Nucleus accumbens (tissue), 56 donors: ENCODE results near the gene RHBDD3.

ENCODE experiments used
- DNase-seq, 56 donors: peaks; one replicate each; lab custom pipeline; 2025; lab: John Stamatoyannopoulos, UW

Gene RHBDD3

DNA sequence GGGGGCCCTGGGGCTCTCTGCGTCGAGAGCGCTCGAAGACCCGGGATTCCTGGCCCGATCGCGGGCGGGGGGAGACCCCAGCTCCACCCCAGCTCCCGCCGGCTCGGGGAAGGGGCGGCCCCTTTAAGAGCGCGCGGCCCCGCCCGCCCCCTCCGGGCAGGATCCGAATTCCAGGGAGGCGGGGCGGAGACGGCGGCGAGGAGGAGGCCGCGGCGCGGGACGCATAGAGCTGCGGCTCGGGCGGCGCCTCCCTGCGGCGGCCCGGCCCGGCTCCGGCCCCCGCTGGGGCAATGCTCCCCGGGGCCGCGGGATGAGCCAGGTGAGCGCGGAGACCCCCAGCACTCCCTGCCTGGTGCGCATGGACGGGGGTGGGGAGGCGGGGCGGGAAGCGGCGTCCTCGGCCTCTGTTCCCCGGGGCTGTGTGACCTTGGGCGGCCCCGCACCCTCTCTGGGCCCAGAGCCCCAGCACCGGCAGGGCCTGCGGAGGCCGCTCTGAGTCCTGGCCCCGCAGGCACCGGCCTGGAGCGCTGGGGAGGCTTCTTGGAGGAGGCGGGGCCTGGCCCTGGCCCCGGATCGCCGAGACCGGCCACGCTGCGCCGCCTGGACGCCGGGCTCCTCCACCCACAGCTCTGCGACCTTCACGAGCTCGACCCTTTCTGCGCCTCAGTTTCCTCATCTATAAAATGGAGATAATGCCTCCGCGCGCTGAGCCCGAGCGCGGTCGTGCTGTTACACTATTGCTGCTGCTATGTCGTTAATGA is 39.2 kb upstream of the RHBDD3 start:
- DNase-seq = peak in 44 of 56 donors; percentile 23 to 83 (median 52)

GRCh38 chr22:29306175-29306834 is 38.5 kb upstream of the RHBDD3 start, which contains the start of gene GAS2L1:
GAS2L1 (plus strand) TSS chr22:29306650; CDS start chr22:29308106, 1,456 bp downstream.
- DNase-seq = peak in 46 of 56 donors; percentile 30 to 83 (median 58)

GRCh38 chr22:29305836-29306174 is 38.0 kb upstream of the RHBDD3 start:
- DNase-seq = no peak

DNA sequence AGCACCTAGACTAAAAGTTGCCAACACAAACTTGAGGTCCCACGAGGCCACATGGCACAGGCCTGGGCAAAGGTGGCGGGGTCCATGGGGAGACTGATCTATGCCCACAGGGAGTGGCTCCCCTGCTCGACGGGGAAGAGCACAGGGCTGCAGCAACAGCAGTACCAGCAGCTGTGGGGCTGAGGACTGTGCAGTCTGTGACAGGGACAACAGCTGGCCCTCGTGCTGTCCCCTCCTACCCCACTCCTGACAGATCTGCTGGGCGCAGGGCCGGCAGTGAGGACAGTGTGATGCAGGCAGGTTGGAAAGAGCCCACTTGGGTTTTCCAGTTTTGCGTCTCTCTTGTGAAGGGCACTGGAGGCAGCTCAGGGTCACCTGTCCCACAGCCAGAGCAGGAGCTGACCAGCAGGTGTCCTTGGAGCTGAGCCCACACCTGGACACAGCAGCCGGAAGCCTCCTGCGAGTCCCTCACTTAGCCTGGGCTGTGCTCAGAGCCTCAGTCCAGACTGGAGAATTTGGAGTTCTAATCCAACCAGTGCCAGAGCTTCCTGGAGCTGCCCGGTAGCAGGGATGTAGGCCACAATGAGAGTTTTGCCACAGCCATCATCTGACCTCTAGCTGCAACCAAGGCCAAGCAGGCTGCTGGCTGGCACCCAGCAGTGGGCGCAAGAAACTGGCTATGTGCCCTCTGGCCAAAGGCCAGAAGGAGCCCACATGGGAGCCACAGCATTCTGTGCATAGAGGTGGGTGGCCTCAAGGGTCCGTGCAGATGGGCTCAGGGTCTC is 35.1 kb upstream of the RHBDD3 start:
- peak in 8 of 56 donors; percentile 28 to 61 (median 44) for DNase-seq

GRCh38 chr22:29302402-29302680 is 34.6 kb upstream of the RHBDD3 start:
- DNase-seq = peak in 7 of 56 donors; percentile 30 to 45 (median 34)

- no peak for DNase-seq
Observed at GRCh38 chr22:29301716-29302401, 34.1 kb upstream of the RHBDD3 start.

DNA sequence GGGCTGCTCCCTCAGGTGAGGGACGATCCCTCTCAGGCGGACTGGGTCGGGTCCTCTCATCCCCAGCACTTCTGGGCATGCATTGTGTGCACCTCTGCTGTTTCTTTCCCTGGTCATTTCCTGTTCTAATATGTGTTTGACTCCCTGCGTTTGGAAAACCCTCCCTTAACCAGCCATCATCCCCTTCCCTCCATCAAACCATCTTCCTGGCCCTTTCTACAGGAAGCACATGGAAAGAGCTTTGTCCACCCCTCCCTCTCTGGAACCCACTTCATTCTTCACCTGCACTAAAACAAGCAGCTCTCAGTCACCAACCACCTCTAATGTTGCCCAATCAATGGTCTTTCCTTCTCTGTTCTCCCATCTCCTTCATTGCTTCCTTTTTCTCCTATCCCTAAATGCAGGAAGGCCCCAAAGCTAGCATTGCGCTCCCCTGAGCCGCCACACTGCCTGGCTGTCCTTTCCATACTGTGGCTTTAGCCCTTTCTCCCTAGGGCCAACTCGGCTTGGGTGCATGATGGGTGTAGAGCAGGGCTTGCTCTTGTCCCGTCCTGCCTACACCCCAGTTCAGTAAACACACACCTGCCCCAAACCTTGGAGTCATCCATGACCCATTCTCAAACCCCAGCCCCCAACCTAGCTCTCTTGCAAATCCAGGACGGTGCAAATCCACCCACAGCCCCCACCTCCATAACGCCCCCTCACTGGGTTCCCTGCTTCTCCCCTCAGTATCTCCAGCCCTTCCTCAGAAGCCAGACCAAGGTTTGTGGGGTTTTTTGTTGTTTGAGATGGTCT is 33.2 kb upstream of the RHBDD3 start:
- DNase-seq = no peak

DNA sequence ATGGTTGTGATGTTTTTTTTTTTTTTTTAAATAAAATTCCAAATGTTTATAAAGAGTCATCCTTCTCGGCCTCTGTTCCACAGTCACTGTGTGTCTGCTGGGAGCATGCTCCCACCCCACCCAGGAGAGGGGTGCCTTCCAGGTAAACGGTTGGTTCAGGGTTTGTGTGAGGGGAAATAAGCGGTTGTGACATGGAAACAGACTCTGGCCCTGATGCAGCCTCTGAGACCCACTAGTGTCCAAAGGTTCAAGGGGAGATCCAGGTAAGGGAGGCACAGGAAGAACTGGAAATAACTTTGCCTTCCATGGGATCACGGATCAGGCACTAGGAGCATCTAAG is 32.7 kb upstream of the RHBDD3 start:
- no peak for DNase-seq

DNA sequence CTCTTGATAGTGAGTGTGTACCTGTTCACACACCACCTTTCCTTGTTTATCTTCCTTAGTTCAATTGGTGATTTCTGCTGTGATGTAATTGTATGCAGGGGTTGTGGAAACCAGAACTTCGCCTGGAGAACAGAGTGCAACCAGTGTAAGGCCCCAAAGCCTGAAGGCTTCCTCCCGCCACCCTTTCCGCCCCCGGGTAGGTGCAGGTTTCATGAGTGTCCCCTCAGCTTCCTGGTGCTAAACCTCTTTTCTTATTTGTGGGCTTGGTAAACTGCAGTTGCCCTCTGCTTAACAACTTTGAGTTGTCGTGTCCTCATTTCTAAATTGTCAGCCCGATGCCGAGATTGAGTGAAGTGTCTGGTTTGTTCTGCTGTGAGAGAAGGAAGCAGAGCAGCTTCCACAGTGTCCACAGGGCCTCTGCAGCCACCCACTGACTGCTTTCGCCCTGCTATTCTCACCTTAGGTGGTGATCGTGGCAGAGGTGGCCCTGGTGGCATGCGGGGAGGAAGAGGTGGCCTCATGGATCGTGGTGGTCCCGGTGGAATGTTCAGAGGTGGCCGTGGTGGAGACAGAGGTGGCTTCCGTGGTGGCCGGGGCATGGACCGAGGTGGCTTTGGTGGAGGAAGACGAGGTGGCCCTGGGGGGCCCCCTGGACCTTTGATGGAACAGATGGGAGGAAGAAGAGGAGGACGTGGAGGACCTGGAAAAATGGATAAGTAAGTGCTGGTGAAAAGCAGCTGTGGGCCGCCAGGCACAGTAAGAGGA is 31.5 kb upstream of the RHBDD3 start:
- no peak for DNase-seq

GRCh38 chr22:29298641-29299040 is 30.9 kb upstream of the RHBDD3 start:
- DNase-seq = no peak

DNA sequence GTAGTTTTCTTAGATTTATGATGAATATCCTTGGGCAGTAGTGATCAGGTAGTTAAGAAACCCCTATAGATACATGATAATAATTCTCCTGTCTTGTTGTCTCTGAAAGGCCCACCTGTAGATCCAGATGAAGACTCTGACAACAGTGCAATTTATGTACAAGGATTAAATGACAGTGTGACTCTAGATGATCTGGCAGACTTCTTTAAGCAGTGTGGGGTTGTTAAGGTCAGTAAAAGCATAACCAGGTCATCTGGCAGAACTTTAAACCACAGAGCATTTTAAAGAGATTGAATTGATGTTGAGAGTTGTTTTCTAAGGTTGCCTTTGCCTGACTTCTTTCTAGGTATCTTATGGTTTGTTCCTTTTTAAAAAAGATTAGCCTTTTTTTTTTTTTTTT is 24.6 kb upstream of the RHBDD3 start:
- no peak for DNase-seq

DNA sequence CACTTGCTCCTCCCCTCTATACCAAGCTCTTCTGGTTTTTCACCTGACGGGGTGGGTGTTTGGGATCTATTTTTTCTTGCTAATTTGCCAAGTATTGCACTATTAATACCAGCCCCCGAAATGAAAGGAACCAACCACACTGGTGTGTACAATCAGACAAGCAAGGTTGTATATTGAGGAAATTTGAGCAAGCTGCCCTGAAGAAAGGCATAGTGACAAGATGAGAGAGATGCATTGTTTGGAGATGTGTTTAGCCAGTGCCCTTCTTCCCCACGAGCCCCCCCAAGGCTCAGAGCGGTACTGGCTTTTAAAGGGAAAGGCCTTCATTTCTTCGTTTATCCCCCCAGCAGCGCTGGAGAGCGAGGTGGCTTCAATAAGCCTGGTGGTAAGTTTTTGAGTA is 23.4 kb upstream of the RHBDD3 start:
- peak in 1 of 56 donors; percentile 36 for DNase-seq

- no peak for DNase-seq
Observed at GRCh38 chr22:29290061-29290460, 22.3 kb upstream of the RHBDD3 start.

GRCh38 chr22:29288837-29289236 is 21.1 kb upstream of the RHBDD3 start:
- DNase-seq = no peak

DNA sequence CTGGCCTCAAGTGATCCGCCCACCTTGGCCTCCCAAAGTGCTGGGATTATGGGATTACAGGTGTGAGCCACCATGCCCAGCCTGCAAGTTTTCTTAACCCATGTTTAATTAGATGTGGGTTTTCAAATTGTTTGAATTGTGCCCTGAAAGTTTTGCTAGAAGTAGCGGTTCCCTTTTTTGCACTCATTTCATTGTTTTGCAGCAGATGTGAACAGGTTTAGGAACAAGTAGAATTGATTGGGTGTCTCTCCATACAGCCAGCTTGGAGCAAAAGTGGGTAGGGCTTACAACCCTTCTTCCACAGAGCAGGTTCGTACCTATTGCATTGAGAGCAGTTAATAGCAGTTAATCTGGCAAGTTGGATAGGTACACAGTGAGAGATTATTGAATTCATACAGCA is 16.4 kb upstream of the RHBDD3 start:
- no peak for DNase-seq

GRCh38 chr22:29277927-29278326 is 10.1 kb upstream of the RHBDD3 start:
- no peak for DNase-seq

DNA sequence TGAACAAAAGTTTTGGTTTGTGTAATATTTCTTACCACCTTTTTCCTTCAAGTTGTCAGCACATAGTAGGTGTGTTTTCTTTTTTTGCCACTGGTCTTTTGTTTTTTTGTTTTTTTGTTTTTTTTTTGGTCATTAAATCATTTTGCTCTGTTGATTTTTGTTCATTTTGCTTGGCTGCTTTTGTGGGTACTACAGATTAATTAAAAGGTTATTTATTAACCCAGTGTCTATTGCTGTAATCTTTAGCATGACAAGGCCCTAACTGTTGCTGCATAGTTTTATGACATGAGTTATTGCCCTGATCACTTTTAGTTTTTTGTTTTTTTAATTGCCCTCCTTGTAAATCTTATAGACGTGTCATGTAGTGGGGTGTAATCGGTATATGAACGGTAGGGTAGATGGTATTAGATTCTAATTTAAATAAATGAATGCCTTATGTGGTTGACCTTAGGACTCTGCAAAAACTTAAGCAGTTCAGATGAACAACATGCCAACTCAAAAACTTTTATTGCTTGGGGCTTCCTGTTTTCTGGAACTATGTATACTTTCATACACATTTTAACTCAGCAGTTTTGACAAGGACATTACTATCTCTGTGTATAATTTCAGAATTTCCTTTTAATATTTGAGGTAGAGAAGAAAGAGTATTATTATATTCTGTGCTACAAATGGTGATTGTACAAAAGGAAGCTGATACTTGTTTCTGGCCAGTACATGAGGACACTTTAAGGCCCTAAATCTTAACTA is 8.2 kb upstream of the RHBDD3 start:
- no peak for DNase-seq

DNA sequence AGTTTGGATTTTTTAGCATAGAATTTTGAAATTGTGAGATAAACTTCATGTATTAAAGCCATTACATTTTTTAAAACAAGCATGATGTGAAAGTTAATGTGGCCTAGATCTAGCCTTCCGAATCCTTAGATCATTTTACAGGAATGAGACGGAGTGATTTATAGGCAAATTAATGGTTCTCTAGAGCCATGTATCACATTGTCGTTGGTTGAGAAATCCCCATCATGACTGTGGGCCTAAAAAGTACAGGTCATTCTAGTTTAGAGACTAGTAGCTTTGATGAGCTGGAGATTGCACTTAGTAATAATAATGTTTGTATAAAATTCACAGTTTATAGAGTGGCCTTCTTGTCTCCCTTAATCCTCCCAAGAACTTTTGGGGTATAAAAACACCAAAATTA is 7.4 kb upstream of the RHBDD3 start:
- DNase-seq = no peak

DNA sequence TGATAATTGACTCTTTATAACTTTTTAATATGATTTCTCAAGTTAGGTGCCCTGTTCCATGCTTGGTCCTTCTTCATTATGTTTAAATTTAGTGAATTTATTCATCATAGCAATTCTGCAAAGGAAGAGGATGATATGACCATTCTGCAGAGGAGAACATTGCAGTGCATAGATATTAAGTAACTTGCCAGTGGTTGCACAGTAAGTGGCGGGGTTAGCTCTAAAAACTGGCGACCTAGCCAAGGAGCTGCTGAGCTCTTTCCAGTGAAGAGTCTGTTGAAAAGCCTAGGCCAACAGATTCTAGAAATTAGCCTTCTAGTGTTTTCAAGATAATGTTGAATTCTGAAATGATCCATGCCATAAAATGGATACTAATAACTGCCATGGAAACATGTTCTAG is 4.8 kb upstream of the RHBDD3 start:
- peak in 1 of 56 donors; percentile 7 for DNase-seq
